Measurements from ENCODE around the gene OSBPL1A. TPM values are rescaled to one million over a fixed set of nuclear protein-coding genes. Genes with fewer than 3 reads are reported as not detected.

Gene OSBPL1A
- total RNA-seq, 6 experiments from 2014 or later: 4.1 to 14.6 (median 14.0) TPM

GRCh38 chr18:24170360-24170759 is 227.3 kb downstream of the OSBPL1A start:
- Histone ChIP-seq H3K9me3 (no peaks in the 10 kb centered on the region), H3K36me3 (peaks cover 0 to 5% (median 0%) of the 10 kb centered on the region in 4 donors), H3K4me3 (no peak overlapping the region), H3K4me1 (no peaks in the 10 kb centered on the region), H3K27ac (no peak overlapping the region), H3K27me3 (no peaks in the 10 kb centered on the region)
- ATAC-seq (no peak), DNase-seq (no peak)
- TF ChIP-seq CTCF (IDR thresholded peaks at IDR 0.05): no peak
- no peak for TF ChIP-seq POLR2A (IDR thresholded peaks at IDR 0.05)
- intact Hi-C loops (cut with DNase I): no loop called here
- 78% methylated on average over 7 of the region's 8 CpGs for WGBS (ENCODE audit: insufficient coverage, low coverage, low lambda C conversion rate, missing lambda C conversion rate)

GRCh38 chr18:24168496-24168895 is 229.1 kb downstream of the OSBPL1A start:
- intact Hi-C loops (cut with DNase I): no loop called here
- DNase-seq (no peak), ATAC-seq (no peak)
- H3K9me3 ChIP-seq: no peaks in the 10 kb centered on the region
- H3K4me1 ChIP-seq: no peaks in the 10 kb centered on the region
- WGBS (ENCODE audit: insufficient coverage, low coverage, low lambda C conversion rate, missing lambda C conversion rate): 86% methylated on average over 7 of the region's 7 CpGs
- no peaks in the 10 kb centered on the region for H3K27me3 ChIP-seq
- no peak overlapping the region for H3K27ac ChIP-seq
- TF ChIP-seq POLR2A (IDR thresholded peaks at IDR 0.05) (no peak), CTCF (IDR thresholded peaks at IDR 0.05) (no peak)
- H3K4me3 ChIP-seq: no peak overlapping the region
- H3K36me3 ChIP-seq: peaks cover 0 to 15% (median 2%) of the 10 kb centered on the region in 4 donors

- no peaks in the 10 kb centered on the region for H3K4me1 ChIP-seq
- DNase-seq (no peak), ATAC-seq (peak in 2 of 4 donors; percentile 28 to 81)
Observed at GRCh38 chr18:24161304-24161703, 236.3 kb downstream of the OSBPL1A start.

GRCh38 chr18:24160086-24160485 is 237.5 kb downstream of the OSBPL1A start:
- Histone ChIP-seq H3K36me3 (peaks cover 0 to 45% (median 6%) of the 10 kb centered on the region in 4 donors), H3K27ac (no peak overlapping the region), H3K4me1 (no peaks in the 10 kb centered on the region), H3K27me3 (no peaks in the 10 kb centered on the region), H3K9me3 (no peaks in the 10 kb centered on the region), H3K4me3 (no peak overlapping the region)
- ATAC-seq (no peak), DNase-seq (no peak)
- no peak for TF ChIP-seq POLR2A (IDR thresholded peaks at IDR 0.05)
- TF ChIP-seq CTCF (IDR thresholded peaks at IDR 0.05): no peak
- intact Hi-C loops (cut with DNase I): no loop called here
- 89% methylated on average over 5 of the region's 5 CpGs for WGBS (ENCODE audit: insufficient coverage, low coverage, low lambda C conversion rate, missing lambda C conversion rate)

More at GRCh38 chr18:24161304-24161703, 236.3 kb downstream of the OSBPL1A start:
- H3K9me3 ChIP-seq: no peaks in the 10 kb centered on the region
- intact Hi-C loops (cut with DNase I): no loop called here
- TF ChIP-seq POLR2A (IDR thresholded peaks at IDR 0.05) (no peak), CTCF (IDR thresholded peaks at IDR 0.05) (no peak)
- no peak overlapping the region for H3K4me3 ChIP-seq
- H3K36me3 ChIP-seq: peaks cover 0 to 36% (median 6%) of the 10 kb centered on the region in 4 donors
- H3K27ac ChIP-seq: no peak overlapping the region
- H3K27me3 ChIP-seq: no peaks in the 10 kb centered on the region
- 9% methylated on average over 2 of the region's 2 CpGs for WGBS (ENCODE audit: insufficient coverage, low coverage, low lambda C conversion rate, missing lambda C conversion rate)

- no peak for TF ChIP-seq POLR2A (IDR thresholded peaks at IDR 0.05)
- Histone ChIP-seq H3K9me3 (no peaks in the 10 kb centered on the region), H3K4me1 (no peaks in the 10 kb centered on the region), H3K4me3 (no peak overlapping the region), H3K27ac (no peak overlapping the region), H3K36me3 (peaks cover 0 to 37% (median 4%) of the 10 kb centered on the region in 4 donors), H3K27me3 (no peaks in the 10 kb centered on the region)
- 88% methylated on average over 3 of the region's 3 CpGs for WGBS (ENCODE audit: insufficient coverage, low coverage, low lambda C conversion rate, missing lambda C conversion rate)
- intact Hi-C loops (cut with DNase I): no loop called here
- ATAC-seq: no peak
- DNase-seq: no peak
Observed at GRCh38 chr18:24157855-24158254, 239.8 kb downstream of the OSBPL1A start.

Measured in right lobe of liver (tissue), 6 donors.